Neural progenitor cell (in vitro differentiated cells): ENCODE data around the gene TMCO4. TPM values are rescaled to one million over a fixed set of nuclear protein-coding genes. Genes with fewer than 3 reads are reported as not detected.
A peak's percentile ranks its signal among the peaks of the same experiment; 100 is the strongest.

ENCODE experiments used
- DNase-seq: peaks from one replicate; pipeline ENCODE4 v3.0.0-alpha.2; 2016; ENCODE audit warnings: low spot score
- H2AFZ ChIP-seq: fragments of 200-600 bp; sonication (generic); replicated peaks from 2 replicates; pipeline ENCODE4 v1.6.1; 2016; ENCODE audit warnings: antibody characterized with exemption
- H3F3A ChIP-seq: fragments of 200-600 bp; sonication (generic); 2 replicates; pipeline ENCODE4 v1.6.1; 2016; ENCODE audit warnings: antibody characterized with exemption, low read depth
- H3K27ac ChIP-seq: fragments of 200-600 bp; sonication (generic); 2 replicates; pipeline ENCODE4 v1.5.1; 2016; ENCODE audit warnings: mild to moderate bottlenecking
- H3K27me3 ChIP-seq: fragments of 200-600 bp; sonication (generic); 2 replicates; pipeline ENCODE4 v1.6.1; 2016; ENCODE audit warnings: mild to moderate bottlenecking, moderate library complexity
- H3K36me3 ChIP-seq: fragments of 200-600 bp; sonication (generic); 2 replicates; pipeline ENCODE4 v1.5.1; 2016
- H3K4me1 ChIP-seq: fragments of 200-600 bp; sonication (generic); 2 replicates; pipeline ENCODE4 v1.6.1; 2016; ENCODE audit warnings: mixed run types
- H3K4me2 ChIP-seq: fragments of 200-600 bp; sonication (generic); 2 replicates; pipeline ENCODE4 v1.6.1; 2016
- H3K4me3 ChIP-seq: fragments of 200-600 bp; sonication (generic); 2 replicates; pipeline ENCODE4 v1.5.1; 2016
- H3K79me2 ChIP-seq: fragments of 200-600 bp; sonication (generic); 2 replicates; pipeline ENCODE4 v1.6.1; 2016; ENCODE audit warnings: low read depth
- H3K9ac ChIP-seq: fragments of 200-600 bp; sonication (generic); 2 replicates; pipeline ENCODE4 v1.6.1; 2016
- H3K9me3 ChIP-seq: fragments of 200-600 bp; sonication (generic); 2 replicates; pipeline ENCODE4 v1.5.1; 2016; ENCODE audit warnings: low read depth
- H4K20me1 ChIP-seq: fragments of 200-600 bp; sonication (generic); 2 replicates; pipeline ENCODE4 v1.6.1; 2016; ENCODE audit warnings: low read depth
- H3K27ac Mint-ChIP-seq: 3 replicates; pipeline ENCODE4 v1.8.0; 2021; ENCODE audit warnings: mixed read lengths
- H3K27me3 Mint-ChIP-seq: 2 replicates; pipeline ENCODE4 v1.8.0; 2022; ENCODE audit warnings: low read depth, mild to moderate bottlenecking, inconsistent platforms, moderate library complexity, mixed read lengths; ENCODE audit not compliant: insufficient read depth
- H3K36me3 Mint-ChIP-seq: 3 replicates; pipeline ENCODE4 v1.8.0; 2021; ENCODE audit warnings: mixed read lengths
- H3K4me1 Mint-ChIP-seq: 3 replicates; pipeline ENCODE4 v1.8.0; 2021; ENCODE audit warnings: mixed read lengths
- H3K4me3 Mint-ChIP-seq: 3 replicates; pipeline ENCODE4 v1.8.0; 2021; ENCODE audit warnings: mild to moderate bottlenecking, moderate library complexity, mixed read lengths
- H3K9me3 Mint-ChIP-seq: 3 replicates; pipeline ENCODE4 v1.8.0; 2020; ENCODE audit warnings: mixed read lengths
- CTCF ChIP-seq: fragments of 200-600 bp; sonication (generic); IDR thresholded peaks from 2 replicates; pipeline ENCODE4 v1.5.1; 2017; ENCODE audit warnings: antibody characterized with exemption, mild to moderate bottlenecking
- EZH2 ChIP-seq: fragments of 200-600 bp; sonication (generic); IDR thresholded peaks from 2 replicates; pipeline ENCODE4 v1.6.1; 2017; ENCODE audit warnings: antibody characterized with exemption, mild to moderate bottlenecking, moderate library complexity
- EZH2phosphoT487 ChIP-seq: fragments of 200-600 bp; sonication (generic); IDR thresholded peaks from 2 replicates; pipeline ENCODE4 v1.6.1; 2017; ENCODE audit warnings: antibody characterized with exemption
- total RNA-seq: library from RNA; depleted of rRNA; stranded (reverse); fragments of >200 nt; gene quantifications from 2 replicates; pipeline ENCODE4 v1.2.3, GENCODE V29; 2015; ENCODE audit warnings: low replicate concordance

Gene TMCO4
- total RNA-seq, 1 donor from 2014 or later = 0.30 TPM

GRCh38 chr1:19661721-19662228, 137.9 kb downstream of the TMCO4 start:
- Histone ChIP-seq H4K20me1 (peaks cover 17% of the 10 kb centered on the region), H3K27me3 (peaks cover 67% of the 10 kb centered on the region), H3K36me3 (no peaks in the 10 kb centered on the region), H3K4me1 (no peaks in the 10 kb centered on the region), H3K79me2 (no peaks in the 10 kb centered on the region), H3K27ac (no peak overlapping the region), H3K9ac (no peak overlapping the region), H3K4me3 (no peak overlapping the region), H3K9me3 (no peaks in the 10 kb centered on the region), H3F3A (peaks cover 33% of the 10 kb centered on the region), H3K4me2 (no peak overlapping the region), H2AFZ (no peak overlapping the region)
- peaks cover 21% of the 10 kb centered on the region for H3K4me1 Mint-ChIP-seq
- no peak for TF ChIP-seq EZH2phosphoT487
- TF ChIP-seq EZH2 = no peak
- TF ChIP-seq CTCF = peak; percentile 71
- H3K36me3 Mint-ChIP-seq = no peaks in the 10 kb centered on the region
- H3K4me3 Mint-ChIP-seq = no peak overlapping the region
- H3K27ac Mint-ChIP-seq = no peak overlapping the region
- no peaks in the 10 kb centered on the region for H3K9me3 Mint-ChIP-seq
- DNase-seq = no peak
- H3K27me3 Mint-ChIP-seq = peaks cover 46% of the 10 kb centered on the region

GRCh38 chr1:19658186-19658585, 141.5 kb downstream of the TMCO4 start:
- Histone ChIP-seq H3F3A (peaks cover 20% of the 10 kb centered on the region), H2AFZ (no peak overlapping the region), H3K36me3 (no peaks in the 10 kb centered on the region), H3K9ac (no peak overlapping the region), H4K20me1 (no peaks in the 10 kb centered on the region), H3K4me1 (no peaks in the 10 kb centered on the region), H3K4me2 (no peak overlapping the region), H3K79me2 (no peaks in the 10 kb centered on the region), H3K9me3 (no peaks in the 10 kb centered on the region), H3K27me3 (peaks cover 31% of the 10 kb centered on the region), H3K4me3 (no peak overlapping the region), H3K27ac (no peak overlapping the region)
- H3K27ac Mint-ChIP-seq = peak overlapping the region; percentile 90
- H3K36me3 Mint-ChIP-seq = no peaks in the 10 kb centered on the region
- TF ChIP-seq CTCF (no peak), EZH2 (no peak), EZH2phosphoT487 (no peak)
- DNase-seq = no peak
- H3K4me3 Mint-ChIP-seq = no peak overlapping the region
- no peaks in the 10 kb centered on the region for H3K9me3 Mint-ChIP-seq
- H3K4me1 Mint-ChIP-seq = peaks cover 27% of the 10 kb centered on the region
- peaks cover 22% of the 10 kb centered on the region for H3K27me3 Mint-ChIP-seq

- no peaks in the 10 kb centered on the region for H3K36me3 ChIP-seq
- no peak overlapping the region for H3K4me2 ChIP-seq
- peaks cover 24% of the 10 kb centered on the region for H3K27me3 ChIP-seq
- no peak overlapping the region for H3K9ac ChIP-seq
- H3K4me3 ChIP-seq = no peak overlapping the region
- Mint-ChIP-seq H3K4me3 (peak overlapping the region; percentile 30), H3K27ac (peak overlapping the region; percentile 63), H3K36me3 (no peaks in the 10 kb centered on the region), H3K9me3 (no peaks in the 10 kb centered on the region), H3K27me3 (peaks cover 17% of the 10 kb centered on the region), H3K4me1 (peaks cover 27% of the 10 kb centered on the region)
- no peaks in the 10 kb centered on the region for H3K4me1 ChIP-seq
- H3K79me2 ChIP-seq = no peaks in the 10 kb centered on the region
- no peaks in the 10 kb centered on the region for H3K9me3 ChIP-seq
- DNase-seq = no peak
- H3F3A ChIP-seq = peaks cover 20% of the 10 kb centered on the region
- TF ChIP-seq CTCF = no peak
- no peak for TF ChIP-seq EZH2
- TF ChIP-seq EZH2phosphoT487 = no peak
- H4K20me1 ChIP-seq = no peaks in the 10 kb centered on the region
- no peak overlapping the region for H3K27ac ChIP-seq
- H2AFZ ChIP-seq = no peak overlapping the region
Measured at GRCh38 chr1:19657511-19657910, 142.2 kb downstream of the TMCO4 start.
